Endothelial cell (in vitro differentiated cells): Measurements from ENCODE around the gene SLC47A1. TPM values are rescaled to one million over a fixed set of nuclear protein-coding genes. Genes with fewer than 3 reads are reported as not detected.
"Not testable (repeated sequence)": the region's sequence is repeated elsewhere in the genome, so short reads cannot be mapped to it uniquely, and the experiment has no call there.

Experiments used
- DNase-seq: peaks from one replicate; pipeline ENCODE4 v3.0.0; 2021; ENCODE audit warnings: low spot score
- H3K27ac Mint-ChIP-seq: one replicate; pipeline ENCODE4 v1.8.0; 2021; ENCODE audit warnings: mixed read lengths, inconsistent platforms; ENCODE audit not compliant: unreplicated experiment
- H3K27me3 Mint-ChIP-seq: one replicate; pipeline ENCODE4 v1.8.0; 2021; ENCODE audit warnings: mild to moderate bottlenecking, moderate library complexity, mixed read lengths, inconsistent platforms; ENCODE audit not compliant: unreplicated experiment
- H3K36me3 Mint-ChIP-seq: one replicate; pipeline ENCODE4 v1.8.0; 2021; ENCODE audit warnings: mild to moderate bottlenecking, low read depth, mixed read lengths, inconsistent platforms; ENCODE audit not compliant: unreplicated experiment
- H3K4me1 Mint-ChIP-seq: one replicate; pipeline ENCODE4 v1.8.0; 2021; ENCODE audit warnings: mild to moderate bottlenecking, mixed read lengths, inconsistent platforms; ENCODE audit not compliant: unreplicated experiment
- H3K4me3 Mint-ChIP-seq: one replicate; pipeline ENCODE4 v1.8.0; 2021; ENCODE audit warnings: mild to moderate bottlenecking, mixed read lengths, inconsistent platforms; ENCODE audit not compliant: unreplicated experiment
- H3K9me3 Mint-ChIP-seq: one replicate; pipeline ENCODE4 v1.8.0; 2021; ENCODE audit warnings: mixed read lengths, inconsistent platforms; ENCODE audit not compliant: unreplicated experiment
- total RNA-seq: library from RNA; stranded (reverse); fragmentation: NEBNext Ultra II Directional; extraction: Animal tissue kit (Norgen Biotek cat#: 25700); gene quantifications from one replicate; pipeline ENCODE4 v1.2.1, GENCODE V29; 2021; ENCODE audit not compliant: unreplicated experiment
- TF ChIP-seq, protein P1 (sequence below): fragments of 200-600 bp; sonication (generic); IDR thresholded peaks from one replicate; pipeline ENCODE4 v1.5.0; 2021; ENCODE audit warnings: antibody characterized with exemption; ENCODE audit not compliant: unreplicated experiment

SLC47A1 gene
- total RNA-seq, 1 donor from 2014 or later: 6.8 TPM

- TF ChIP-seq, protein P1, sequence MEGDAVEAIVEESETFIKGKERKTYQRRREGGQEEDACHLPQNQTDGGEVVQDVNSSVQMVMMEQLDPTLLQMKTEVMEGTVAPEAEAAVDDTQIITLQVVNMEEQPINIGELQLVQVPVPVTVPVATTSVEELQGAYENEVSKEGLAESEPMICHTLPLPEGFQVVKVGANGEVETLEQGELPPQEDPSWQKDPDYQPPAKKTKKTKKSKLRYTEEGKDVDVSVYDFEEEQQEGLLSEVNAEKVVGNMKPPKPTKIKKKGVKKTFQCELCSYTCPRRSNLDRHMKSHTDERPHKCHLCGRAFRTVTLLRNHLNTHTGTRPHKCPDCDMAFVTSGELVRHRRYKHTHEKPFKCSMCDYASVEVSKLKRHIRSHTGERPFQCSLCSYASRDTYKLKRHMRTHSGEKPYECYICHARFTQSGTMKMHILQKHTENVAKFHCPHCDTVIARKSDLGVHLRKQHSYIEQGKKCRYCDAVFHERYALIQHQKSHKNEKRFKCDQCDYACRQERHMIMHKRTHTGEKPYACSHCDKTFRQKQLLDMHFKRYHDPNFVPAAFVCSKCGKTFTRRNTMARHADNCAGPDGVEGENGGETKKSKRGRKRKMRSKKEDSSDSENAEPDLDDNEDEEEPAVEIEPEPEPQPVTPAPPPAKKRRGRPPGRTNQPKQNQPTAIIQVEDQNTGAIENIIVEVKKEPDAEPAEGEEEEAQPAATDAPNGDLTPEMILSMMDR: peak; percentile 85
- H3K36me3 Mint-ChIP-seq: no peaks in the 10 kb centered on the region
- no peak overlapping the region for H3K4me3 Mint-ChIP-seq
- H3K27me3 Mint-ChIP-seq: peaks cover 3% of the 10 kb centered on the region
- no peaks in the 10 kb centered on the region for H3K9me3 Mint-ChIP-seq
- H3K27ac Mint-ChIP-seq: no peak overlapping the region
- H3K4me1 Mint-ChIP-seq: peaks cover 8% of the 10 kb centered on the region
- DNase-seq: peak; percentile 73
Observed at GRCh38 chr17:19513897-19514488, 19.7 kb upstream of the SLC47A1 start.

DNA sequence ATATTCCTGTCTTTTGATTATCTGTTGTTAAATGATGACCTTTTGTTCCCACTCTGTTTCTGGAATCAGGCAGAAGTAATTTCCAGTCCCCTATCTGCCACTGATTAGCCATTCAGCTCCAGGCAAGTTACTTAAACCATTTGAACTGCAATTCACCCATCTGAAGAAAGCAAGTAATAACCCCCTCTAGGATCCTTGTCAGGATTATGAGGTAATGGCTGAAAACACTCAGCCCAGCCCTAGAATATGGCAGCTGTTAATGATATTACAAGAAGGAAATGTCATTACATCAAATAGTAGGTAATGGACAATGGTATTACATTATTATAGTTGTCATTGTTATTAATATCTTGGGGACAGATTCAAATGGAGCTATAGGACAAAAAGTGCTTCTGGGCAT lies 16.0 kb upstream of the SLC47A1 start:
- DNase-seq: no peak
- Mint-ChIP-seq H3K9me3 (no peaks in the 10 kb centered on the region), H3K36me3 (no peaks in the 10 kb centered on the region), H3K4me1 (peaks cover 22% of the 10 kb centered on the region), H3K27me3 (peaks cover 3% of the 10 kb centered on the region), H3K27ac (no peak overlapping the region), H3K4me3 (no peak overlapping the region)
- TF ChIP-seq, protein P1: no peak

GRCh38 chr17:19519388-19520291 lies 14.0 kb upstream of the SLC47A1 start:
- H3K27ac Mint-ChIP-seq, H3K36me3 Mint-ChIP-seq, DNase-seq, H3K9me3 Mint-ChIP-seq, H3K27me3 Mint-ChIP-seq: not testable (repeated sequence)
- peak overlapping the region; percentile 45 for H3K4me3 Mint-ChIP-seq
- peaks cover 14% of the 10 kb centered on the region for H3K4me1 Mint-ChIP-seq

GRCh38 chr17:19520641-19521040 lies 13.0 kb upstream of the SLC47A1 start:
- Mint-ChIP-seq H3K9me3 (no peaks in the 10 kb centered on the region), H3K27me3 (peaks cover 3% of the 10 kb centered on the region), H3K27ac (no peak overlapping the region)

DNA sequence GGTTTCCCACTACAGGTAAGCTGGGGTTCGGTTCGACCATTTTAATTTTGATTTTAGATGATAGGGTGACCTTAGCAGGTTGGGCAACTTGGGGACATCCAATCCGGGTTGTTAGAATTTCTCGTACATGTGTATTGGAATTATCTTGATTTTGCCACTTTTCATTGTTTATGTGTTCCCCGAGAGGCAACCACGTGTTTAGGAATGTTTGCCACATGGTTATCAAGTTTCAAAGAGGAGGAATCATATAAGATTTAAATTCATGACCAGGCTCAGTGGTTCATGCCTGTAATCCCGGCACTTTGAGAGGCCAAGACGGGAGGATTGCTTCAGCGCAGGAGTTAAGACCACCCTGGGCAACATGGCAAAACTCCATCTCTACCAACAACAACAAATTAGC lies 10.0 kb upstream of the SLC47A1 start:
- no peak overlapping the region for H3K4me3 Mint-ChIP-seq
- peaks cover 14% of the 10 kb centered on the region for H3K4me1 Mint-ChIP-seq
- no peaks in the 10 kb centered on the region for H3K36me3 Mint-ChIP-seq
- no peak for DNase-seq
- no peaks in the 10 kb centered on the region for H3K9me3 Mint-ChIP-seq
- no peak overlapping the region for H3K27ac Mint-ChIP-seq
- H3K27me3 Mint-ChIP-seq: no peaks in the 10 kb centered on the region
- TF ChIP-seq, protein P1: no peak

More at GRCh38 chr17:19520641-19521040, 13.0 kb upstream of the SLC47A1 start:
- Mint-ChIP-seq H3K4me1 (peaks cover 14% of the 10 kb centered on the region), H3K4me3 (no peak overlapping the region), H3K36me3 (no peaks in the 10 kb centered on the region)
- no peak for DNase-seq
- TF ChIP-seq, protein P1: no peak

- H3K27me3 Mint-ChIP-seq, DNase-seq, H3K27ac Mint-ChIP-seq, H3K4me1 Mint-ChIP-seq, H3K9me3 Mint-ChIP-seq, H3K36me3 Mint-ChIP-seq, H3K4me3 Mint-ChIP-seq: not testable (repeated sequence)
Observed at GRCh38 chr17:19526950-19527349, 6.7 kb upstream of the SLC47A1 start.
